Kasumi-1 (cell line): Measurements from ENCODE around the gene CD99.
"Not testable (repeated sequence)": the region's sequence is repeated elsewhere in the genome, so short reads cannot be mapped to it uniquely, and the experiment has no call there.

Source experiments
- DNase-seq, 2 experiments: peaks; one replicate each; lab custom pipeline; 2025; lab: John Stamatoyannopoulos, UW

The CD99 gene

GRCh38 chrX:2690856-2691542, at the start of gene CD99:
CD99 (plus strand) TSS chrX:2691295; CDS start chrX:2691361, 66 bp downstream.
- no peak for DNase-seq

- no peak for DNase-seq
Measured at GRCh38 chrX:2642146-2642545, 48.9 kb upstream of the CD99 start.

GRCh38 chrX:2642791-2643190, 48.3 kb upstream of the CD99 start:
- no peak for DNase-seq

GRCh38 chrX:2643880-2644279, 47.2 kb upstream of the CD99 start:
- DNase-seq: no peak

GRCh38 chrX:2645563-2645962, 45.5 kb upstream of the CD99 start:
- DNase-seq: no peak

GRCh38 chrX:2647627-2648026, 43.5 kb upstream of the CD99 start:
- DNase-seq: no peak

GRCh38 chrX:2650037-2650436, 41.1 kb upstream of the CD99 start:
- DNase-seq: no peak

- DNase-seq: no peak
Measured at GRCh38 chrX:2650865-2651264, 40.2 kb upstream of the CD99 start.

GRCh38 chrX:2652106-2652505, 39.0 kb upstream of the CD99 start:
- DNase-seq: no peak

GRCh38 chrX:2654436-2655340, 36.4 kb upstream of the CD99 start:
- DNase-seq: no peak

- DNase-seq: no peak
Measured at GRCh38 chrX:2656257-2656836, 34.7 kb upstream of the CD99 start.

- no peak for DNase-seq
Measured at GRCh38 chrX:2657532-2658113, 33.5 kb upstream of the CD99 start.

GRCh38 chrX:2658585-2659292, 32.4 kb upstream of the CD99 start:
- no peak for DNase-seq

- DNase-seq: no peak
Measured at GRCh38 chrX:2662586-2662985, 28.5 kb upstream of the CD99 start.

- no peak for DNase-seq
Measured at GRCh38 chrX:2664502-2664901, 26.6 kb upstream of the CD99 start.

GRCh38 chrX:2665387-2666304, 25.4 kb upstream of the CD99 start:
- DNase-seq: no peak

- DNase-seq: no peak
Measured at GRCh38 chrX:2666491-2666890, 24.6 kb upstream of the CD99 start.

GRCh38 chrX:2670978-2671377, 20.1 kb upstream of the CD99 start:
- no peak for DNase-seq

- no peak for DNase-seq
Measured at GRCh38 chrX:2672084-2672483, 19.0 kb upstream of the CD99 start.

GRCh38 chrX:2673611-2674010, 17.5 kb upstream of the CD99 start:
- no peak for DNase-seq

- not testable (repeated sequence) for DNase-seq
Measured at GRCh38 chrX:2675657-2676200, 15.4 kb upstream of the CD99 start.
